ENCODE measurements around the gene UCKL1.

The UCKL1 gene

GRCh38 chr20:63958964-63959698 lies 2.9 kb upstream of the UCKL1 start:
- no peak for DNase-seq

GRCh38 chr20:63958471-63958870 lies 2.3 kb upstream of the UCKL1 start:
- no peak for DNase-seq

GRCh38 chr20:63957690-63958441 lies 1.6 kb upstream of the UCKL1 start:
- peak; percentile 29 for DNase-seq

GRCh38 chr20:63957004-63957689 lies 931 bp upstream of the UCKL1 start:
- DNase-seq: peak; percentile 59

- DNase-seq: no peak
Observed at GRCh38 chr20:63956664-63957003, 418 bp upstream of the UCKL1 start.

- DNase-seq: peak; percentile 41
Observed at GRCh38 chr20:63955281-63955826, 862 bp downstream of the UCKL1 start.

- DNase-seq: no peak
Observed at GRCh38 chr20:63953764-63954429, 2.3 kb downstream of the UCKL1 start.

GRCh38 chr20:63952769-63953168 lies 3.4 kb downstream of the UCKL1 start:
- no peak for DNase-seq

- DNase-seq: no peak
Observed at GRCh38 chr20:63952210-63952535, 4.0 kb downstream of the UCKL1 start.

- DNase-seq: no peak
Observed at GRCh38 chr20:63951398-63952209, 4.6 kb downstream of the UCKL1 start.

GRCh38 chr20:63950701-63951397 lies 5.4 kb downstream of the UCKL1 start:
- DNase-seq: no peak

- peak; percentile 31 for DNase-seq
Observed at GRCh38 chr20:63947638-63948456, 8.4 kb downstream of the UCKL1 start.

- no peak for DNase-seq
Observed at GRCh38 chr20:63946986-63947637, 9.1 kb downstream of the UCKL1 start.

GRCh38 chr20:63945921-63946920 lies 10.0 kb downstream of the UCKL1 start:
- no peak for DNase-seq

- no peak for DNase-seq
Observed at GRCh38 chr20:63945031-63945658, 11.1 kb downstream of the UCKL1 start.

GRCh38 chr20:63944078-63944941 lies 11.9 kb downstream of the UCKL1 start:
- no peak for DNase-seq

- no peak for DNase-seq
Observed at GRCh38 chr20:63943808-63944077, 12.5 kb downstream of the UCKL1 start.

Data from CD4-positive, alpha-beta T cell treated with Interleukin-17A for 1 hour (primary cell).